HL-60/S4 treated with retinoic acid at 250 ng/mL for 4 days and 3 days (cell line): ENCODE data around the gene COL1A1.

Experiments used
- in situ Hi-C: fragments of 300-500 bp; cut with MboI; formaldehyde crosslinking; loops from 2 replicates; pipeline ENCODE4 v1.7.0; 2022; ENCODE audit warnings: low sequenced_read_pairs

COL1A1 gene

GRCh38 chr17:50213026-50214022 is 11.9 kb upstream of the COL1A1 start:
- in situ Hi-C loops, result no loop called here

DNA sequence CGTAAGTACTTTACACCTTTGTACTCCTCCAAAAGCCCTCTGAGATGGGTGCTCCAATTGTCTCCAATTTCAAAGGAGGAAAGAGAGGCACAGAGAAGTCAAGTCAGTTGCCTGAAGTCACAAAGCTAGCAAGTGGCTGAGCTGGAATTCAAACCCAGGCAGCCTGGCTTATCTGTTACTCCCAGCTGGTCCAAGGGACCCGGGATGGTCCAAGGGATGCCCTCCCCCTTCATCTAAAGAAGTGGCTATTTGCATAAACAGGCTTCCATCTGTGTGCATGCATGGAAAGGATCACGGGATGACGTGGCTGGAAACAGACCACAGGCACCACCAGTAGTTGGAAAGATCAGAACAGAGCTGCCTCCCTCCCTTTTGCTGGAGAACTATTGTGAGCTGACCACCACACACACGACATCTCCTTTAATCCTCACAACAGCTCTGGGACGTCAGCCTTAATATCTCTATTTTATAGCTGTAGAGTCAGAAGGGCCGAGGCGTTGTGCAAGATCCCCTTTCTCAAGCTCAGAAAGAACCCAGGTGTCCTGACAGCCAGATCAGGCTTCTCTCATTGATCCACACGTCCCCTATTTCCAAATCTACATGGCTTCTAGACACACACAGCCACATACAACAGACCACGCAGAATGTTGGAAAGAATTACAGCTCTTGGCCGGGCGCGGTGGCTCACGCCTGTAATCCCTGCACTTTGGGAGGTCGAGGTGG is 10.9 kb upstream of the COL1A1 start:
- in situ Hi-C loops, result no loop called here

- in situ Hi-C loops, result no loop called here
These were observed 10.1 kb upstream of the COL1A1 start for GRCh38 chr17:50211249-50212120.

- in situ Hi-C loops, result no loop called here
These were observed 9.1 kb upstream of the COL1A1 start for GRCh38 chr17:50210240-50211225.

GRCh38 chr17:50209472-50210239 is 8.2 kb upstream of the COL1A1 start:
- in situ Hi-C loops, result loop anchor here (10.0 kb wide), 1 partner anchor 75 kb away; no protein-coding TSS in a partner anchor

GRCh38 chr17:50209133-50209471 is 7.7 kb upstream of the COL1A1 start:
- in situ Hi-C loops, result loop anchor here (10.0 kb wide), 1 partner anchor 76 kb away; no protein-coding TSS in a partner anchor

DNA sequence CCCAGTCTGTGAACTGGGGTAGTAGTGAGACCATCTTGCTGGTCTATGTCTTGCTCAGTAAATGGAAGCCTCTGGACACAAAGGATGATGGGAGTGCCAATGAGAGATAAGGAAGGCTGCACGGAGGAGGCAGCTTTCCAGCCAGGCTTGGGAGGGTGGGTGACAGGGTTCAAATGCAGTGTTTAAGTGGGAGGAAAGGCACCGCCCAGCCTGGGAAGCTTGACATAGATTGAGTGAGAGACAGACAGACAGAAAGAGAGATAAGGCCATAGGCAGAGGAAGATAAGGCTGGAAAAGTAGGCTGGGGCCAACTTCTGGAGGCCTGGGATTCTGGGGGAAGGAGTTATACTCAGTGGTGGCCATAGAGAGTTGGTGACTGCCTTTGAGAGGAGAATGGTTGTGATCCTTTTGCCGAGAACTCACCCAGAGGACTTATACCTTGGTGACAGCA is 7.2 kb upstream of the COL1A1 start:
- in situ Hi-C loops, result loop anchor here (10.0 kb wide), 1 partner anchor 76 kb away; no protein-coding TSS in a partner anchor

- in situ Hi-C loops, result loop anchor here (10.0 kb wide), 1 partner anchor 77 kb away; no protein-coding TSS in a partner anchor
These were observed 6.5 kb upstream of the COL1A1 start for GRCh38 chr17:50207792-50208567.

- in situ Hi-C loops, result loop anchor here (10.0 kb wide), 1 partner anchor 77 kb away; no protein-coding TSS in a partner anchor
These were observed 5.9 kb upstream of the COL1A1 start for GRCh38 chr17:50207315-50207714.

DNA sequence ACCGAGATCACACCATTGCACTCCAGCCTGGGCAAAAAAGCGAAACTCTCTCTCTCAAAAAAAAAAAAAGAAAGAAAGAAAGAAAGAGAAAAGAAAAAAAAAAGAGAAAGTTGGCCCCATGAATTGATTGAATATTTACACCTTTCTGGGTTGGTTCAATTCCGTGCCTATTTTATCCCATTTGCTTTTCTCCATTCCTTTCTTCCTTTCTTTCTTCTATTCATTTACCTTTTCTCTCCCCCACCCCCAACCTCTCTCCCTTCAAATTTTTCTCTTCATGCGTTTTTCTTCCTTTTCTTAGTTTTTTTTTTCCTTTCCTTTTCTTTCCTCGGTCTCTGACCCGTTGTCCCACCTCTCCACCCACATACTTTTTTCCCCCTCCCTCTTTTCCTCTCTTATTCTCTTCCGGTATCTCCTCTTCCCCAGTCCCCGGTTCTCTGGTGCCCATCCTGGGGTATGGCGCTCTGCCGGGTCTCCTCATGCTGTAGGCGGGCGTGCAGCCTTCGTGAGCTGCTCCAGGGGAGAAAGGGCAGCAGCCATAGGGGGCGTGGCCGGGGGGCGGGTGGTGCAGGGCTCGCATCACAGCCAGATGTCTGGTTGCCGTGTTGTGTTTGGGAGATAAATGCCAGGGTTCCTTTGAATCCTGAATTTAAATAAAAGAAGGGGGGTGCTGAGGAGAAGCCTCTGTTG is 5.3 kb upstream of the COL1A1 start:
- in situ Hi-C loops, result loop anchor here (10.0 kb wide), 1 partner anchor 78 kb away; no protein-coding TSS in a partner anchor

- in situ Hi-C loops, result loop anchor here (10.0 kb wide), 1 partner anchor 79 kb away; no protein-coding TSS in a partner anchor
These were observed 4.6 kb upstream of the COL1A1 start for GRCh38 chr17:50205963-50206505.

DNA sequence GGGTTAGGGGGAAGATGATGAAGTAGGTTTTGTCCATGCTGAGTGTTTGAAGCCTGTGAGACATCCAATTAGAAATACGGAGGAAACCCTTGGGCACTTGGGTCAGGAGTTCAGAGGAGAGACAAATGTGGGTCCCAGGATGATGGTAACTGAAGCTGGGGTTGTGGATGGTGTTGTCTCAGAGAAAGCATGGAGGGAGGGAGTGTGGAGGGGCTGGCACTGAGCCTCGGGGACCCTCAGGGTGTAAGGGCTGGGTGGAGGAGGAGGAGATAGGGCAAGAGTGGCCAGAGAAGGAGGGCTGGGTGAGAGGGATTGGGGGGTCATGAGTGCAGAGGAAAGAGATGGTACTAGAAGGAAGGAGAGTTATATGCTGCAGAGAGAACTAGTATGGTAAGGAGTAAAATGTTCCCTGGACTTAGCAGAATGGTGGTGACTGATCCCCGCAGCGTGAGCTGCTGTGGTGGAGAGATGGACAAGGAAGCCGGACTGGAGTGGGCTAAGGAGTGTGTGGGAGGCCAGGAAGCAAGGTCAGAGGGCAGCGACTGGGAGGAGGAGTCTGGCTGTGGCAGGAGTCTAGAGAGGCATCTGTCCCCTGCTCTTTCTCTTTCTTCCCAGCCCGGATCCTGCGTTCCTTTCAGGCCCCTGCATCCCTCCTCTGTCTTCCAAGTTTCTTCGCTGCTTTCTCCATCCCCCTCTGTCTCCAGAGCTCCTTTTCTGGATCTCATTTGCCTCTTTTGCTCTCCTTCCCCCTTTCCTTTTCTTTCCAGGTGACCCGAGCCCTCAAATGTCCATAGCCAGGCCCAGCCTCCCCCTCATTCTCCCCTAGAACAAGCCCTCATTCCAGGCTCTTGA is 3.9 kb upstream of the COL1A1 start:
- in situ Hi-C loops, result loop anchor here (10.0 kb wide), 1 partner anchor 79 kb away; no protein-coding TSS in a partner anchor

GRCh38 chr17:50204431-50204830 is 3.0 kb upstream of the COL1A1 start:
- in situ Hi-C loops, result loop anchor here (10.0 kb wide), 1 partner anchor 80 kb away; no protein-coding TSS in a partner anchor

DNA sequence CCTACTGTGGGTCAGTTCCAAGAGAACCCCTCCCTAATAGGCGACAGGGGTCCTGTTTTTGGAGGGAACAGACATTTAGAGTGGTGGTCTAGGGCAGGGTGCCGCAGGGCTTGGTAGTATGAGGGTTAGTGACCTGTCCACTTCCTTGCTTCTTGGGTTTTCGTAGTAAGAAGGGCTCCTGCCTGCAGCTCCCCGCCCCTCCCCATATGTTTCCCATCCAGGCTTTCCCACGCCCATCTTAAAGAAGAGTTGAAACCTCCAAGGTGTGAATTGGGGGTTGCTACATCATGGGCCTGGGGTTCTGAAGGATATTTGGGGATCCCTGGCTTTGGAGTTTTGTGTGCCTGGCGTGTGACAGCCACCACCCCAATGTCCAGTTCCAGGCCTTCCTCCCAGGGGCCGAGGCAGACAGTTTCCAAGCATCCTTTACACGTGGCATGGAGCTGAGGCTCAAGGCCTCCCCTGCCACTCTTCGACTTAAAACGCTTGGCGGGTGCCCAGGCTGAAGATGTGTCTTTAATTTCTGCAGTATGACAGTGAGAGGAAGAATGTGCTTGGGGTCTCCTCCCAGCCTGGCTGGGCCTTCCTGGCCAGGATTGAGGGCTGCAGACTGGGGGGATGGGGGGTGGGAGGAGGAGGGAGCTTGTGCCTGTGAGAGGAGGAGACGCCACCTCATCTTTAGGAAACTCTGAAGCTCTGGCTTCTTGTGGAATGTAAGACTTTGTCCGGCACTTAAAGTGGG is 2.3 kb upstream of the COL1A1 start:
- in situ Hi-C loops, result loop anchor here (10.0 kb wide), 1 partner anchor 81 kb away; no protein-coding TSS in a partner anchor

- in situ Hi-C loops, result loop anchor here (10.0 kb wide), 1 partner anchor 82 kb away; no protein-coding TSS in a partner anchor
These were observed 1.7 kb upstream of the COL1A1 start for GRCh38 chr17:50203086-50203485.
